Natural killer cell (primary cell): ENCODE measurements around the gene MRPS12. TPM values are rescaled to one million over a fixed set of nuclear protein-coding genes. Genes with fewer than 3 reads are reported as not detected.
"Not testable (repeated sequence)": the region's sequence is repeated elsewhere in the genome, so short reads cannot be mapped to it uniquely, and the experiment has no call there.

Experiments
- ATAC-seq, 3 donors: fragments of 150-1000 bp in 2 of 3; fragments of 200-7000 bp in 1 of 3; cut with Tn5 transposase; 1 replicate in 1 of 3; 2 replicates in 2 of 3; pipeline ENCODE4 v1.10.0; 2021; ENCODE audit warnings: mild to moderate bottlenecking in 2 of 3, moderate library complexity in 2 of 3
- DNase-seq, 2 donors: peaks; one replicate each; pipeline versions ENCODE4 v3.0.0 to v3.0.0-alpha.2; 2013 to 2021; ENCODE audit warnings: mixed read lengths in 1 of 2
- H3K27ac ChIP-seq: one replicate; pipeline ENCODE4 v1.5.1; 2013; ENCODE audit warnings: mild to moderate bottlenecking, low read length
- H3K27me3 ChIP-seq: one replicate; pipeline ENCODE4 v1.6.1; 2013; ENCODE audit warnings: low read length; ENCODE audit not compliant: control insufficient read depth, insufficient read depth
- H3K36me3 ChIP-seq: one replicate; pipeline ENCODE4 v1.6.1; 2013; ENCODE audit warnings: low read length; ENCODE audit not compliant: control insufficient read depth, insufficient read depth
- H3K4me1 ChIP-seq: one replicate; pipeline ENCODE4 v1.6.1; 2013; ENCODE audit warnings: low read length; ENCODE audit not compliant: control insufficient read depth, insufficient read depth
- H3K4me3 ChIP-seq: one replicate; pipeline ENCODE4 v1.5.1; 2013; ENCODE audit warnings: low read length
- H3K9me3 ChIP-seq: one replicate; pipeline ENCODE4 v1.6.1; 2013; ENCODE audit warnings: low read length; ENCODE audit not compliant: control insufficient read depth, insufficient read depth
- H3K27ac Mint-ChIP-seq, 2 donors: one replicate each; pipeline ENCODE4 v1.8.0; 2022; ENCODE audit warnings: mild to moderate bottlenecking in 2 of 2, mixed read lengths in 2 of 2, moderate library complexity in 1 of 2
- H3K27me3 Mint-ChIP-seq, 2 donors: one replicate each; pipeline ENCODE4 v1.8.0; 2022; ENCODE audit warnings: low read depth in 2 of 2, mixed read lengths in 2 of 2
- H3K36me3 Mint-ChIP-seq: one replicate; pipeline ENCODE4 v1.8.0; 2022; ENCODE audit warnings: mixed read lengths
- H3K4me1 Mint-ChIP-seq, 2 donors: one replicate each; pipeline ENCODE4 v1.8.0; 2022; ENCODE audit warnings: mixed read lengths in 2 of 2
- H3K4me3 Mint-ChIP-seq: one replicate; pipeline ENCODE4 v1.8.0; 2022; ENCODE audit warnings: mild to moderate bottlenecking, moderate library complexity, mixed read lengths
- H3K9me3 Mint-ChIP-seq, 2 donors: one replicate each; pipeline ENCODE4 v1.8.0; 2022; ENCODE audit warnings: mixed read lengths in 2 of 2
- CTCF ChIP-seq: fragments of 200-600 bp; IDR thresholded peaks from one replicate; pipeline ENCODE4 v1.8.0; 2022; ENCODE audit warnings: antibody characterized with exemption
- WGBS: methylation state at CpG from one replicate; pipeline ENCODE4 v1.1.7; 2013; ENCODE audit warnings: missing lambda C conversion rate; ENCODE audit not compliant: insufficient coverage; 5-methylcytosine and 5-hydroxymethylcytosine counted together
- intact Hi-C: fragments of 100-400 bp; cut with micrococcal nuclease; formaldehyde crosslinking; loops from one replicate; pipeline ENCODE4 v1.14.2; 2022
- total RNA-seq, 4 donors: library from RNA; stranded (reverse); fragments of 120-200 nt in 1 of 4; gene quantifications; one replicate each; pipeline versions ENCODE4 v1.2.3 to v1.2.4, GENCODE V29; 2013 to 2022

The MRPS12 gene
- total RNA-seq, 3 donors from 2014 or later (not counting 1 experiment from before 2014, with no cell fraction given), result 25.3 to 27.8 (median 26.7) TPM

GRCh38 chr19:38956264-38956663 is 25.5 kb downstream of the MRPS12 start:
- ATAC-seq, result no peak
- H3K36me3 Mint-ChIP-seq, result no peaks in the 10 kb centered on the region
- peaks cover 5% of the 10 kb centered on the region for H3K4me1 ChIP-seq

GRCh38 chr19:38958301-38958700 is 27.6 kb downstream of the MRPS12 start:
- Mint-ChIP-seq H3K27ac (no peak overlapping the region), H3K9me3 (no peaks in the 10 kb centered on the region), H3K36me3 (no peaks in the 10 kb centered on the region), H3K4me1 (peaks cover 5 to 8% of the 10 kb centered on the region in 2 donors), H3K27me3 (peaks cover 0 to 7% of the 10 kb centered on the region in 2 donors), H3K4me3 (no peak overlapping the region)
- TF ChIP-seq CTCF, result no peak
- ATAC-seq, result no peak
- H3K9me3 ChIP-seq, result no peaks in the 10 kb centered on the region
- no peak for DNase-seq
- intact Hi-C loops, result no loop called here
- peaks cover 3% of the 10 kb centered on the region for H3K4me1 ChIP-seq
- H3K27ac ChIP-seq, result no peak overlapping the region
- 88% methylated on average over 2 of the region's 2 CpGs for WGBS
- no peaks in the 10 kb centered on the region for H3K27me3 ChIP-seq
- H3K4me3 ChIP-seq, result no peak overlapping the region
- no peaks in the 10 kb centered on the region for H3K36me3 ChIP-seq

More at GRCh38 chr19:38956264-38956663, 25.5 kb downstream of the MRPS12 start:
- H3K27ac ChIP-seq, result no peak overlapping the region
- no peak for TF ChIP-seq CTCF
- intact Hi-C loops, result no loop called here
- H3K36me3 ChIP-seq, result no peaks in the 10 kb centered on the region
- Mint-ChIP-seq H3K4me3 (no peak overlapping the region), H3K27ac (no peak overlapping the region), H3K4me1 (peaks cover 6 to 7% of the 10 kb centered on the region in 2 donors), H3K9me3 (no peaks in the 10 kb centered on the region), H3K27me3 (peaks cover 8 to 13% of the 10 kb centered on the region in 2 donors)
- 93% methylated on average over 2 of the region's 2 CpGs for WGBS
- H3K27me3 ChIP-seq, result no peaks in the 10 kb centered on the region
- no peak overlapping the region for H3K4me3 ChIP-seq
- no peak for DNase-seq
- no peaks in the 10 kb centered on the region for H3K9me3 ChIP-seq

GRCh38 chr19:38959618-38960017 is 28.9 kb downstream of the MRPS12 start:
- Histone ChIP-seq H3K4me1 (peaks cover 3% of the 10 kb centered on the region), H3K27ac (no peak overlapping the region), H3K36me3 (no peaks in the 10 kb centered on the region), H3K27me3 (no peaks in the 10 kb centered on the region), H3K4me3 (no peak overlapping the region), H3K9me3 (no peaks in the 10 kb centered on the region)
- 89% methylated on average over 5 of the region's 5 CpGs for WGBS
- H3K9me3 Mint-ChIP-seq, result no peaks in the 10 kb centered on the region
- H3K27me3 Mint-ChIP-seq, result no peaks in the 10 kb centered on the region
- peaks cover 5 to 8% of the 10 kb centered on the region in 2 donors for H3K4me1 Mint-ChIP-seq
- intact Hi-C loops, result no loop called here
- DNase-seq (no peak), ATAC-seq (no peak)
- no peak overlapping the region for H3K27ac Mint-ChIP-seq
- no peaks in the 10 kb centered on the region for H3K36me3 Mint-ChIP-seq
- no peak for TF ChIP-seq CTCF
- H3K4me3 Mint-ChIP-seq, result no peak overlapping the region

- H3K9me3 ChIP-seq, result no peaks in the 10 kb centered on the region
- Mint-ChIP-seq H3K9me3 (no peaks in the 10 kb centered on the region), H3K27me3 (peaks cover 4 to 8% of the 10 kb centered on the region in 2 donors), H3K4me3 (no peak overlapping the region), H3K36me3 (no peaks in the 10 kb centered on the region), H3K27ac (no peak overlapping the region), H3K4me1 (peaks cover 5 to 8% of the 10 kb centered on the region in 2 donors)
- intact Hi-C loops, result no loop called here
- no peak overlapping the region for H3K4me3 ChIP-seq
- 91% methylated on average over 2 of the region's 2 CpGs for WGBS
- DNase-seq, result no peak
- no peak for TF ChIP-seq CTCF
- H3K27me3 ChIP-seq, result no peaks in the 10 kb centered on the region
- ATAC-seq, result no peak
- no peaks in the 10 kb centered on the region for H3K36me3 ChIP-seq
- peaks cover 3% of the 10 kb centered on the region for H3K4me1 ChIP-seq
- H3K27ac ChIP-seq, result no peak overlapping the region
Measured at GRCh38 chr19:38964738-38965137, 34.0 kb downstream of the MRPS12 start.

- H3K9me3 Mint-ChIP-seq, H3K36me3 Mint-ChIP-seq, DNase-seq, H3K27me3 Mint-ChIP-seq, H3K4me3 Mint-ChIP-seq, H3K27ac ChIP-seq, H3K4me1 Mint-ChIP-seq, H3K36me3 ChIP-seq, H3K4me3 ChIP-seq, intact Hi-C loops, H3K27me3 ChIP-seq, H3K9me3 ChIP-seq, ATAC-seq, H3K27ac Mint-ChIP-seq, H3K4me1 ChIP-seq: not testable (repeated sequence)
- 81% methylated on average over 5 of the region's 5 CpGs for WGBS
Measured at GRCh38 chr19:38966149-38966548, 35.4 kb downstream of the MRPS12 start.
